Stimulated activated CD8-positive, alpha-beta memory T cell treated with anti-CD3 and anti-CD28 coated beads, Interleukin-12 subunit alpha, Interleukin-12 subunit beta, amount 100 ng/mL, for 24 hours (primary cell): ENCODE measurements around the gene ADAMTS17.
"Not testable (repeated sequence)": the region's sequence is repeated elsewhere in the genome, so short reads cannot be mapped to it uniquely, and the experiment has no call there.

Source experiments
- DNase-seq: peaks from one replicate; pipeline ENCODE4 v3.0.0-alpha.2; 2020; ENCODE audit errors: extremely low read depth

Gene ADAMTS17

GRCh38 chr15:100093211-100094126, 248.3 kb downstream of the ADAMTS17 start:
- no peak for DNase-seq

- DNase-seq = no peak
Measured at GRCh38 chr15:100092034-100092433, 249.7 kb downstream of the ADAMTS17 start.

GRCh38 chr15:100090411-100090810, 251.4 kb downstream of the ADAMTS17 start:
- DNase-seq = no peak

- DNase-seq = not testable (repeated sequence)
Measured at GRCh38 chr15:100084042-100084821, 257.5 kb downstream of the ADAMTS17 start.

GRCh38 chr15:100083572-100083971, 258.2 kb downstream of the ADAMTS17 start:
- no peak for DNase-seq

- no peak for DNase-seq
Measured at GRCh38 chr15:100082761-100083402, 258.9 kb downstream of the ADAMTS17 start.

- no peak for DNase-seq
Measured at GRCh38 chr15:100081454-100081853, 260.3 kb downstream of the ADAMTS17 start.

- no peak for DNase-seq
Measured at GRCh38 chr15:100078511-100079220, 263.1 kb downstream of the ADAMTS17 start.

- no peak for DNase-seq
Measured at GRCh38 chr15:100075229-100075628, 266.5 kb downstream of the ADAMTS17 start.

- DNase-seq = no peak
Measured at GRCh38 chr15:100073982-100074381, 267.8 kb downstream of the ADAMTS17 start.

GRCh38 chr15:100066521-100067280, 275.1 kb downstream of the ADAMTS17 start:
- not testable (repeated sequence) for DNase-seq

- no peak for DNase-seq
Measured at GRCh38 chr15:100061944-100062343, 279.8 kb downstream of the ADAMTS17 start.

GRCh38 chr15:100060276-100060926, 281.4 kb downstream of the ADAMTS17 start:
- DNase-seq = no peak

- no peak for DNase-seq
Measured at GRCh38 chr15:100059521-100059920, 282.3 kb downstream of the ADAMTS17 start.

GRCh38 chr15:100059094-100059493, 282.7 kb downstream of the ADAMTS17 start:
- DNase-seq = no peak

- DNase-seq = no peak
Measured at GRCh38 chr15:100058458-100058857, 283.3 kb downstream of the ADAMTS17 start.

GRCh38 chr15:100057281-100057680, 284.5 kb downstream of the ADAMTS17 start:
- no peak for DNase-seq

GRCh38 chr15:100056411-100057072, 285.2 kb downstream of the ADAMTS17 start:
- no peak for DNase-seq

GRCh38 chr15:100055821-100056220, 286.0 kb downstream of the ADAMTS17 start:
- DNase-seq = no peak

- DNase-seq = no peak
Measured at GRCh38 chr15:100054539-100054938, 287.2 kb downstream of the ADAMTS17 start.
